GM21737 (cell line): Measurements from ENCODE around the gene ITGA11.

ENCODE experiments used
- ATAC-seq: cut with Tn5 transposase; IDR thresholded peaks from one replicate; pipeline ENCODE4 v1.9.1; 2021; ENCODE audit warnings: mild to moderate bottlenecking, moderate library complexity; ENCODE audit not compliant: unreplicated experiment

The ITGA11 gene

GRCh38 chr15:68449389-68449788 is 17.4 kb upstream of the ITGA11 start:
- ATAC-seq: no peak

GRCh38 chr15:68447976-68448755 is 16.2 kb upstream of the ITGA11 start:
- no peak for ATAC-seq

GRCh38 chr15:68447209-68447608 is 15.2 kb upstream of the ITGA11 start:
- no peak for ATAC-seq

- ATAC-seq: no peak
Observed at GRCh38 chr15:68445351-68445750, 13.4 kb upstream of the ITGA11 start.

GRCh38 chr15:68444336-68444735 is 12.4 kb upstream of the ITGA11 start:
- ATAC-seq: no peak

- no peak for ATAC-seq
Observed at GRCh38 chr15:68442903-68443302, 10.9 kb upstream of the ITGA11 start.

GRCh38 chr15:68442041-68442440 is 10.1 kb upstream of the ITGA11 start:
- no peak for ATAC-seq

GRCh38 chr15:68441045-68441743 is 9.2 kb upstream of the ITGA11 start:
- ATAC-seq: no peak

GRCh38 chr15:68440136-68440535 is 8.2 kb upstream of the ITGA11 start:
- no peak for ATAC-seq

GRCh38 chr15:68439506-68439905 is 7.5 kb upstream of the ITGA11 start:
- ATAC-seq: no peak

GRCh38 chr15:68436680-68437079 is 4.7 kb upstream of the ITGA11 start:
- no peak for ATAC-seq

- no peak for ATAC-seq
Observed at GRCh38 chr15:68435966-68436365, 4.0 kb upstream of the ITGA11 start.

- ATAC-seq: no peak
Observed at GRCh38 chr15:68434021-68434420, 2.1 kb upstream of the ITGA11 start.

- ATAC-seq: no peak
Observed at GRCh38 chr15:68433551-68433950, 1.6 kb upstream of the ITGA11 start.

- no peak for ATAC-seq
Observed at GRCh38 chr15:68432441-68433064, 590 bp upstream of the ITGA11 start.

- ATAC-seq: no peak
Observed at GRCh38 chr15:68431037-68431791, 749 bp downstream of the ITGA11 start.

- no peak for ATAC-seq
Observed at GRCh38 chr15:68430471-68431036, 1.4 kb downstream of the ITGA11 start.

- no peak for ATAC-seq
Observed at GRCh38 chr15:68429691-68430470, 2.1 kb downstream of the ITGA11 start.

GRCh38 chr15:68428431-68428940 is 3.5 kb downstream of the ITGA11 start:
- ATAC-seq: no peak

- ATAC-seq: no peak
Observed at GRCh38 chr15:68427963-68428362, 4.0 kb downstream of the ITGA11 start.
